ENCODE data around the gene SUOX. TPM values are rescaled to one million over a fixed set of nuclear protein-coding genes. Genes with fewer than 3 reads are reported as not detected.

The SUOX gene
- total RNA-seq, 1 experiment from 2014 or later = 31.1 TPM

- intact Hi-C loops (cut with micrococcal nuclease; ENCODE audit: unreplicated experiment) = no loop called here
- Mint-ChIP-seq H3K36me3 (ENCODE audit: insufficient read depth, unreplicated experiment) (peaks cover 7% of the 10 kb centered on the region), H3K9me3 (ENCODE audit: low read depth, unreplicated experiment) (no peaks in the 10 kb centered on the region), H3K4me3 (ENCODE audit: low read depth, unreplicated experiment) (no peak overlapping the region), H3K27me3 (ENCODE audit: unreplicated experiment) (no peaks in the 10 kb centered on the region), H3K4me1 (ENCODE audit: low read depth, unreplicated experiment) (peaks cover 10% of the 10 kb centered on the region), H3K27ac (ENCODE audit: unreplicated experiment) (no peak overlapping the region)
- TF ChIP-seq, protein P1, sequence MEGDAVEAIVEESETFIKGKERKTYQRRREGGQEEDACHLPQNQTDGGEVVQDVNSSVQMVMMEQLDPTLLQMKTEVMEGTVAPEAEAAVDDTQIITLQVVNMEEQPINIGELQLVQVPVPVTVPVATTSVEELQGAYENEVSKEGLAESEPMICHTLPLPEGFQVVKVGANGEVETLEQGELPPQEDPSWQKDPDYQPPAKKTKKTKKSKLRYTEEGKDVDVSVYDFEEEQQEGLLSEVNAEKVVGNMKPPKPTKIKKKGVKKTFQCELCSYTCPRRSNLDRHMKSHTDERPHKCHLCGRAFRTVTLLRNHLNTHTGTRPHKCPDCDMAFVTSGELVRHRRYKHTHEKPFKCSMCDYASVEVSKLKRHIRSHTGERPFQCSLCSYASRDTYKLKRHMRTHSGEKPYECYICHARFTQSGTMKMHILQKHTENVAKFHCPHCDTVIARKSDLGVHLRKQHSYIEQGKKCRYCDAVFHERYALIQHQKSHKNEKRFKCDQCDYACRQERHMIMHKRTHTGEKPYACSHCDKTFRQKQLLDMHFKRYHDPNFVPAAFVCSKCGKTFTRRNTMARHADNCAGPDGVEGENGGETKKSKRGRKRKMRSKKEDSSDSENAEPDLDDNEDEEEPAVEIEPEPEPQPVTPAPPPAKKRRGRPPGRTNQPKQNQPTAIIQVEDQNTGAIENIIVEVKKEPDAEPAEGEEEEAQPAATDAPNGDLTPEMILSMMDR (IDR thresholded peaks at IDR 0.05; ENCODE audit: unreplicated experiment) = no peak
- DNase-seq = no peak
- CTCF ChIA-PET = interaction anchor here (0.5 kb wide), 1 partner anchor 56 kb away, joined by 4 read pairs; no protein-coding TSS in a partner anchor
- no TSS peak for BruUV-seq (replicated peaks)
These were observed 20.1 kb downstream of the SUOX start for GRCh38 chr12:56017181-56017580.

- Mint-ChIP-seq H3K27me3 (ENCODE audit: unreplicated experiment) (no peaks in the 10 kb centered on the region), H3K27ac (ENCODE audit: unreplicated experiment) (no peak overlapping the region), H3K4me1 (ENCODE audit: low read depth, unreplicated experiment) (peaks cover 10% of the 10 kb centered on the region), H3K4me3 (ENCODE audit: low read depth, unreplicated experiment) (no peak overlapping the region), H3K9me3 (ENCODE audit: low read depth, unreplicated experiment) (no peaks in the 10 kb centered on the region), H3K36me3 (ENCODE audit: insufficient read depth, unreplicated experiment) (peaks cover 7% of the 10 kb centered on the region)
- intact Hi-C loops (cut with micrococcal nuclease; ENCODE audit: unreplicated experiment) = no loop called here
- DNase-seq = no peak
- BruUV-seq (replicated peaks) = no TSS peak
- TF ChIP-seq, protein P1 (IDR thresholded peaks at IDR 0.05; ENCODE audit: unreplicated experiment) = no peak
- CTCF ChIA-PET = interaction anchor here (1.7 kb wide), 1 partner anchor 11 kb away, joined by 4 read pairs; no protein-coding TSS in a partner anchor
These were observed 21.3 kb downstream of the SUOX start for GRCh38 chr12:56018356-56018755.

DNA sequence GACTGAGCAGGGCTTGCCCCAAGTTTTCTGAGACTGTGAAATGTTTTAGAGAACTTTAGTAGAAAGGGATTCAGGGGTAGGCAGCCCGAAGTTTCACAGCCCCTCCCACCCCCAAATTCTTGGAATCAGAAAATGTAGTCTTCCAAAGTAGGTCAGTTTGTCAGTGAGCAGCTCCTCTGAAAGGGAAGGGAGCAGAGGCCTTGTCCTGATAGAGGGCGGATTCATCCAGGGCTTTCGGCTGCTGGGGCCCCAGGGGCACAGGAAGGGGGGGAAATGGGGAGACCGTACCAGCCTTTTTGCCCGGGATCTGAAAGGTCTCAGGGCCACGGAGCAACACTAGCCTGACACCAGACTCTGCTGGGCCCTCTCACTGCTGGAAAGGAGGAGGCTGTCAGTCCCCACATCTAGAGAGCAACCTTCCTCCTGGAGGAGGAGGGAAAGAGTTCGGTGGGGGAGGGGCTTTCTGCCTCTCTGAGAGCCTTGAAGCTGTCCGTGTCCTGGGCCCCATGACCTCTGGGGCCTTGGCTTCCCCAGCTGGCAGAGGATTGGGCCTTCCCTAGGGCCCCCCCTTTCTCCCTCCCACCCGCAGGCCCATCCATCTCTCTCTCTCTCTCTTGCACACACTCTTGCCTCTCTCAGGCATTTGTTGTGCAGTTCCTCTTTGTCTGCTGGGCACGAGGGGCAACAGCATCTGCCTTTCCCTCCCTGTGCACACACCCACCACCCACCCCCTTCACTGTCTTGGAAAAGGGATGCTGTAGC is 23.5 kb downstream of the SUOX start, which contains the start of gene IKZF4:
IKZF4 (plus strand) TSS at position 621 of the 762 bp plus-strand sequence. CDS start 451 bp downstream, outside the sequence.
- Mint-ChIP-seq H3K9me3 (ENCODE audit: low read depth, unreplicated experiment) (no peaks in the 10 kb centered on the region), H3K27ac (ENCODE audit: unreplicated experiment) (no peak within 1 kb of the TSS), H3K4me1 (ENCODE audit: low read depth, unreplicated experiment) (no peaks in the 10 kb centered on the region), H3K36me3 (ENCODE audit: insufficient read depth, unreplicated experiment) (peaks cover 7% of the 10 kb centered on the region), H3K27me3 (ENCODE audit: unreplicated experiment) (no peaks in the 10 kb centered on the region), H3K4me3 (ENCODE audit: low read depth, unreplicated experiment) (no peak within 1 kb of the TSS)
- TF ChIP-seq, protein P1 (IDR thresholded peaks at IDR 0.05; ENCODE audit: unreplicated experiment) = no peak
- CTCF ChIA-PET = interaction anchor here (0.6 kb wide), 1 partner anchor 22 kb away, joined by 3 read pairs; no protein-coding TSS in a partner anchor
- intact Hi-C loops (cut with micrococcal nuclease; ENCODE audit: unreplicated experiment) = no loop called here
- DNase-seq = no peak
- no TSS peak for BruUV-seq (replicated peaks)

DNA sequence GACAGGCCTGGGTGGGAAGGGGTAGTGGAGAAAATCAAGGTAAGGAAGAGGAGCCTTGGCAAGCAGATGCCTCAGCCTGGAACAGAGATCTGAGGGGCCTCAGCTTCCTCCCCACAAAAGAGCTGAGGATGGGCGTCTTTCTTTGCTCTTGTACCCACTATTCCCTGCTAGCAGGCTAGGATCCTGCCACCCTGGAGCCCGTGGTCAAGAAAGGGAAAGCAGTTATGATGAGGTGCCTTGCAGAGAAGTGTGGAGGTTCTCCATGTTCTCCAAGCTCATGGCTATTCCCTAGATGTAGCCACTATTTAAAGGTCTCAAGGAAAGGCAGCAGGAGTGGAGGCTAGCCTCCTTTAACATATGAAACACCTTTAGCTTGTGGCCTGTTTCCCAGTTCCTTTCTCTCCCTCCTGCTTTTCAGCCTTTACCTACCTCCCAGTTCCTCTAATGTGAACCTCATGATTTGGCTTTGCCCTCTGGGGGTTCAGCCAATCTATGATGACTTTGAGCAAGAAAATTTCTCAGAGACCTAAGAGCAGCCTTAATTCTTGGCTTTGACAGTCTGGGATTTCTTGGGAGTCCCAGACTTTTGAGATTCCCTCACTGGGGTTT is 24.9 kb downstream of the SUOX start:
- TF ChIP-seq, protein P1 (IDR thresholded peaks at IDR 0.05; ENCODE audit: unreplicated experiment) = no peak
- no peak overlapping the region for H3K27ac Mint-ChIP-seq (ENCODE audit: unreplicated experiment)
- intact Hi-C loops (cut with micrococcal nuclease; ENCODE audit: unreplicated experiment) = no loop called here

More for the DNA sequence above, 24.9 kb downstream of the SUOX start:
- Mint-ChIP-seq H3K9me3 (ENCODE audit: low read depth, unreplicated experiment) (no peaks in the 10 kb centered on the region), H3K36me3 (ENCODE audit: insufficient read depth, unreplicated experiment) (peaks cover 7% of the 10 kb centered on the region), H3K4me3 (ENCODE audit: low read depth, unreplicated experiment) (no peak overlapping the region), H3K27me3 (ENCODE audit: unreplicated experiment) (no peaks in the 10 kb centered on the region), H3K4me1 (ENCODE audit: low read depth, unreplicated experiment) (no peaks in the 10 kb centered on the region)
- no TSS peak for BruUV-seq (replicated peaks)
- no peak for DNase-seq
- CTCF ChIA-PET = no interaction called here
